HCT116 (cell line): ENCODE measurements around the gene ZACN. TPM values are rescaled to one million over a fixed set of nuclear protein-coding genes. Genes with fewer than 3 reads are reported as not detected.

Experiments used
- ATAC-seq: fragments of 200-7000 bp; cut with Tn5 transposase; 2 replicates; pipeline ENCODE4 v1.9.1; 2020; ENCODE audit warnings: mild to moderate bottlenecking, moderate library complexity
- BruUV-seq: library from RNA; stranded (reverse); fragments of 400-500 nt; replicated peaks from 2 replicates; lab custom pipeline; 2021; lab: Mats Ljungman, UMichigan
- CTCF ChIA-PET: fragments of 300-600 bp; sonication (Branson Sonifier 250); formaldehyde crosslinking; loops from one replicate; lab custom pipeline; 2021; ENCODE audit warnings: antibody characterized with exemption; lab: Charles Lee
- POLR2A ChIA-PET: fragments of 300-600, 350-600 bp; sonication (Branson Sonifier 250); formaldehyde crosslinking; loops from one replicate; lab custom pipeline; 2021; ENCODE audit warnings: antibody characterized with exemption; lab: Charles Lee
- RAD21 ChIA-PET, 2 experiments: fragments of 300-600 bp; sonication (Branson Sonifier 250); formaldehyde crosslinking; loops; one replicate each; lab custom pipeline; 2023; ENCODE audit warnings: low total read pairs in 2 of 2; ENCODE audit not compliant: uncharacterized antibody in 2 of 2, unreplicated experiment in 2 of 2, low non-redundant PET in 1 of 2; lab: Charles Lee
- DNase-seq: peaks from one replicate; pipeline ENCODE4 v3.0.0-alpha.2; 2010; ENCODE audit warnings: low read depth, low spot score
- H2AFZ ChIP-seq: fragments of 200-600 bp; shearing (Covaris generic), sonication (generic); 2 replicates; pipeline ENCODE4 v1.6.1; 2017; ENCODE audit warnings: low read depth, mixed run types, mixed read lengths, antibody characterized with exemption, low read length; ENCODE audit not compliant: poor library complexity, severe bottlenecking
- H3K27ac ChIP-seq: 2 replicates; pipeline ENCODE4 v1.5.1; 2012; ENCODE audit warnings: low read depth, low read length
- H3K27me3 ChIP-seq: fragments of 200-600 bp; sonication (generic); 2 replicates; pipeline ENCODE4 v1.6.1; 2016; ENCODE audit warnings: mixed run types, low read length, mixed read lengths; ENCODE audit not compliant: insufficient read depth
- H3K36me3 ChIP-seq, 2 experiments: fragments of 200-500 bp in 1 of 2; fragments of 200-600 bp in 1 of 2; sonication (Bioruptor generic) in 1 of 2; sonication (generic) in 1 of 2; 2 replicates each; pipeline versions ENCODE4 v1.5.1 to v1.6.1; 2014 to 2016; ENCODE audit warnings: low read length in 2 of 2, inconsistent platforms in 1 of 2, mixed read lengths in 1 of 2, mixed run types in 1 of 2; ENCODE audit not compliant: insufficient read depth in 2 of 2, control insufficient read depth in 1 of 2
- H3K4me1 ChIP-seq, 2 experiments: fragments of 200-600 bp in 1 of 2; sonication (generic) in 1 of 2; 2 replicates each; pipeline versions ENCODE4 v1.5.1 to v1.6.1; 2012 to 2017; ENCODE audit warnings: low read length in 2 of 2, inconsistent platforms in 1 of 2, mild to moderate bottlenecking in 1 of 2, mixed read lengths in 1 of 2, mixed run types in 1 of 2, moderate library complexity in 1 of 2; ENCODE audit not compliant: insufficient read depth in 2 of 2, control insufficient read depth in 1 of 2
- H3K4me2 ChIP-seq: fragments of 200-600 bp; sonication (generic); 2 replicates; pipeline ENCODE4 v1.6.1; 2017; ENCODE audit warnings: mixed run types, low read length, mixed read lengths
- H3K4me3 ChIP-seq, 2 experiments: fragments of 200-600 bp in 1 of 2; sonication (generic) in 1 of 2; replicated peaks in 1 of 2; 2 replicates each; pipeline ENCODE4 v1.5.1; 2011 to 2016; ENCODE audit warnings: low read length in 2 of 2, control low read depth in 1 of 2, low read depth in 1 of 2, mild to moderate bottlenecking in 1 of 2, mixed read lengths in 1 of 2, mixed run types in 1 of 2
- H3K79me2 ChIP-seq: fragments of 200-600 bp; sonication (generic); 2 replicates; pipeline ENCODE4 v1.6.1; 2017; ENCODE audit warnings: mild to moderate bottlenecking, mixed run types, low read length, moderate library complexity, mixed read lengths; ENCODE audit not compliant: insufficient read depth
- H3K9ac ChIP-seq: fragments of 200-600 bp; sonication (generic); 2 replicates; pipeline ENCODE4 v1.6.1; 2016; ENCODE audit warnings: low read length, mixed read lengths
- H3K9me2 ChIP-seq: fragments of 200-600 bp; sonication (generic), shearing (Covaris generic); 2 replicates; pipeline ENCODE4 v1.6.1; 2017; ENCODE audit warnings: mixed run types, mild to moderate bottlenecking, moderate library complexity; ENCODE audit not compliant: insufficient read depth
- H3K9me3 ChIP-seq, 2 experiments: fragments of 200-500 bp in 1 of 2; fragments of 200-600 bp in 1 of 2; sonication (Bioruptor generic) in 1 of 2; sonication (generic) in 1 of 2; 2 replicates each; pipeline ENCODE4 v1.6.1; 2014 to 2017; ENCODE audit warnings: low read length in 2 of 2, mixed read lengths in 2 of 2, inconsistent platforms in 1 of 2, low read depth in 1 of 2, mild to moderate bottlenecking in 1 of 2, mixed run types in 1 of 2, moderate library complexity in 1 of 2; ENCODE audit not compliant: control insufficient read depth in 1 of 2, insufficient read depth in 1 of 2
- H4K20me1 ChIP-seq: fragments of 200-600 bp; sonication (generic), shearing (Covaris generic); 2 replicates; pipeline ENCODE4 v1.6.1; 2017; ENCODE audit warnings: mixed run types, mild to moderate bottlenecking, moderate library complexity; ENCODE audit not compliant: insufficient read depth
- CBX3 ChIP-seq: IDR thresholded peaks from 2 replicates; pipeline ENCODE4 v1.6.1; 2012; ENCODE audit warnings: low read depth
- EGR1 ChIP-seq: IDR thresholded peaks from 2 replicates; pipeline ENCODE4 v1.6.1; 2012; ENCODE audit warnings: low read depth
- EZH2 ChIP-seq: fragments of 200-600 bp; sonication (generic); IDR thresholded peaks from 2 replicates; pipeline ENCODE4 v1.6.1; 2017; ENCODE audit warnings: antibody characterized with exemption, mixed run types
- EZH2phosphoT487 ChIP-seq: fragments of 200-600 bp; IDR thresholded peaks from 2 replicates; pipeline ENCODE4 v1.6.1; 2018; ENCODE audit warnings: antibody characterized with exemption, borderline replicate concordance
- FOSL1 ChIP-seq: IDR thresholded peaks from 2 replicates; pipeline ENCODE4 v1.6.1; 2012; ENCODE audit warnings: low read depth
- POLR2A ChIP-seq: IDR thresholded peaks from 2 replicates; pipeline ENCODE4 v1.7.0; 2011; ENCODE audit warnings: borderline replicate concordance; ENCODE audit not compliant: insufficient read depth, insufficient read length; ENCODE audit errors: extremely low read depth
- POLR2AphosphoS5 ChIP-seq: IDR thresholded peaks from 2 replicates; pipeline ENCODE4 v1.6.1; 2011; ENCODE audit warnings: mild to moderate bottlenecking, low read depth, low read length, moderate library complexity
- RAD21 ChIP-seq: IDR thresholded peaks from 2 replicates; pipeline ENCODE4 v1.6.1; 2012; ENCODE audit warnings: low read depth, mild to moderate bottlenecking
- SIN3A ChIP-seq: IDR thresholded peaks from 2 replicates; pipeline ENCODE4 v1.6.1; 2012; ENCODE audit warnings: low read depth
- TCF7L2 ChIP-seq: IDR thresholded peaks from 2 replicates; pipeline ENCODE4 v1.7.0; 2011; ENCODE audit warnings: borderline replicate concordance, inconsistent platforms; ENCODE audit not compliant: insufficient read depth, insufficient read length; ENCODE audit errors: extremely low read depth
- ZNF274 ChIP-seq: fragments of 200-500 bp; sonication (Bioruptor generic); IDR thresholded peaks from 2 replicates; pipeline ENCODE4 v1.6.1; 2014; ENCODE audit warnings: mild to moderate bottlenecking, low read depth, low read length, inconsistent platforms
- intact Hi-C: fragments of 100-400 bp; cut with micrococcal nuclease; formaldehyde crosslinking; loops from 2 replicates; pipeline ENCODE4 v1.10.0; 2022
- total RNA-seq: library from RNA; stranded (reverse); gene quantifications from one replicate; pipeline ENCODE4 v1.2.1, GENCODE V29; 2021; ENCODE audit not compliant: unreplicated experiment
- TF ChIP-seq, protein P1 (sequence below): IDR thresholded peaks from 2 replicates; pipeline ENCODE4 v1.6.1; 2012; ENCODE audit warnings: low read depth
- TF ChIP-seq, protein P2 (sequence below): IDR thresholded peaks from 2 replicates; pipeline ENCODE4 v1.6.1; 2012
- TF ChIP-seq, protein P3 (sequence below): IDR thresholded peaks from 2 replicates; pipeline ENCODE4 v1.6.1; 2011; ENCODE audit warnings: mild to moderate bottlenecking, low read length, moderate library complexity; ENCODE audit not compliant: insufficient replicate concordance; ENCODE audit errors: extremely low read depth
- TF ChIP-seq, protein P4 (sequence below), 3 experiments: fragments of 200-600 bp in 1 of 3; sonication (generic) in 1 of 3; IDR thresholded peaks in 2 of 3; conservative IDR thresholded peaks in 1 of 3; 2 replicates each; pipeline ENCODE4 v1.5.1; 2012 to 2017; ENCODE audit warnings: low read depth in 2 of 3, low read length in 2 of 3, antibody characterized with exemption in 1 of 3, borderline replicate concordance in 1 of 3, control low read depth in 1 of 3, mild to moderate bottlenecking in 1 of 3, mixed read lengths in 1 of 3, mixed run types in 1 of 3, moderate library complexity in 1 of 3; ENCODE audit not compliant: insufficient read depth in 1 of 3

The ZACN gene
- total RNA-seq, 1 experiment from 2014 or later: not detected

DNA sequence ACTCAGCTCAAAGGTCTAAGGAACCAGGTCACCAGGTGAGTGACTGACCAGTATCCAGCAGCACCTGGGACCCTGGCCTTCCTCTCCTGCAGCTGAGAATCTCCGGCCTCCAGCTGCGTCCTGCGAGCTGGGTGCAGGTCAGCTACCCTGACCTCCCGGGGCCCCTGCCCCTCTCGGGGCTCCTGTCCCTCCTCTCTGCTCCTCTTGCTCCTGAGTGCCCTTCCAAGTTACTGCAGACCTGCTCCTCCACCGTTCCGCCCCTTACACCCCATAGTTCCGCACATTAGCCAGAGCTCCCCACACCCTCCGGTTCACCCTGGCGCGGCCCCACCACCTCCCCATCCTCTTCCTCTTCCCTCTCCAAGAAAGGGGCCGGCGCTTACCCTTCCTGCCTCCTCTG, 51.5 kb downstream of the ZACN start:
- RAD21 ChIA-PET: no interaction called here
- H3K27me3 ChIP-seq: no peaks in the 10 kb centered on the region
- no peaks in the 10 kb centered on the region for H3K9me3 ChIP-seq
- no peaks in the 10 kb centered on the region for H3K36me3 ChIP-seq
- H3K9ac ChIP-seq: no peak overlapping the region
- H3K4me1 ChIP-seq: peaks cover 24 to 26% of the 10 kb centered on the region in 2 experiments
- POLR2A ChIA-PET: no interaction called here
- no peaks in the 10 kb centered on the region for H4K20me1 ChIP-seq
- no peaks in the 10 kb centered on the region for H3K9me2 ChIP-seq
- BruUV-seq: no TSS peak
- no peak overlapping the region for H2AFZ ChIP-seq
- no peaks in the 10 kb centered on the region for H3K79me2 ChIP-seq
- intact Hi-C loops: no loop called here
- H3K4me3 ChIP-seq: no peak overlapping the region
- no peak overlapping the region for H3K27ac ChIP-seq
- no peak for DNase-seq
- TF ChIP-seq, protein P1, sequence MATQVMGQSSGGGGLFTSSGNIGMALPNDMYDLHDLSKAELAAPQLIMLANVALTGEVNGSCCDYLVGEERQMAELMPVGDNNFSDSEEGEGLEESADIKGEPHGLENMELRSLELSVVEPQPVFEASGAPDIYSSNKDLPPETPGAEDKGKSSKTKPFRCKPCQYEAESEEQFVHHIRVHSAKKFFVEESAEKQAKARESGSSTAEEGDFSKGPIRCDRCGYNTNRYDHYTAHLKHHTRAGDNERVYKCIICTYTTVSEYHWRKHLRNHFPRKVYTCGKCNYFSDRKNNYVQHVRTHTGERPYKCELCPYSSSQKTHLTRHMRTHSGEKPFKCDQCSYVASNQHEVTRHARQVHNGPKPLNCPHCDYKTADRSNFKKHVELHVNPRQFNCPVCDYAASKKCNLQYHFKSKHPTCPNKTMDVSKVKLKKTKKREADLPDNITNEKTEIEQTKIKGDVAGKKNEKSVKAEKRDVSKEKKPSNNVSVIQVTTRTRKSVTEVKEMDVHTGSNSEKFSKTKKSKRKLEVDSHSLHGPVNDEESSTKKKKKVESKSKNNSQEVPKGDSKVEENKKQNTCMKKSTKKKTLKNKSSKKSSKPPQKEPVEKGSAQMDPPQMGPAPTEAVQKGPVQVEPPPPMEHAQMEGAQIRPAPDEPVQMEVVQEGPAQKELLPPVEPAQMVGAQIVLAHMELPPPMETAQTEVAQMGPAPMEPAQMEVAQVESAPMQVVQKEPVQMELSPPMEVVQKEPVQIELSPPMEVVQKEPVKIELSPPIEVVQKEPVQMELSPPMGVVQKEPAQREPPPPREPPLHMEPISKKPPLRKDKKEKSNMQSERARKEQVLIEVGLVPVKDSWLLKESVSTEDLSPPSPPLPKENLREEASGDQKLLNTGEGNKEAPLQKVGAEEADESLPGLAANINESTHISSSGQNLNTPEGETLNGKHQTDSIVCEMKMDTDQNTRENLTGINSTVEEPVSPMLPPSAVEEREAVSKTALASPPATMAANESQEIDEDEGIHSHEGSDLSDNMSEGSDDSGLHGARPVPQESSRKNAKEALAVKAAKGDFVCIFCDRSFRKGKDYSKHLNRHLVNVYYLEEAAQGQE: no peak
- TF ChIP-seq, protein P2, sequence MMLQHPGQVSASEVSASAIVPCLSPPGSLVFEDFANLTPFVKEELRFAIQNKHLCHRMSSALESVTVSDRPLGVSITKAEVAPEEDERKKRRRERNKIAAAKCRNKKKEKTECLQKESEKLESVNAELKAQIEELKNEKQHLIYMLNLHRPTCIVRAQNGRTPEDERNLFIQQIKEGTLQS: no peak
- TF ChIP-seq, protein P3, sequence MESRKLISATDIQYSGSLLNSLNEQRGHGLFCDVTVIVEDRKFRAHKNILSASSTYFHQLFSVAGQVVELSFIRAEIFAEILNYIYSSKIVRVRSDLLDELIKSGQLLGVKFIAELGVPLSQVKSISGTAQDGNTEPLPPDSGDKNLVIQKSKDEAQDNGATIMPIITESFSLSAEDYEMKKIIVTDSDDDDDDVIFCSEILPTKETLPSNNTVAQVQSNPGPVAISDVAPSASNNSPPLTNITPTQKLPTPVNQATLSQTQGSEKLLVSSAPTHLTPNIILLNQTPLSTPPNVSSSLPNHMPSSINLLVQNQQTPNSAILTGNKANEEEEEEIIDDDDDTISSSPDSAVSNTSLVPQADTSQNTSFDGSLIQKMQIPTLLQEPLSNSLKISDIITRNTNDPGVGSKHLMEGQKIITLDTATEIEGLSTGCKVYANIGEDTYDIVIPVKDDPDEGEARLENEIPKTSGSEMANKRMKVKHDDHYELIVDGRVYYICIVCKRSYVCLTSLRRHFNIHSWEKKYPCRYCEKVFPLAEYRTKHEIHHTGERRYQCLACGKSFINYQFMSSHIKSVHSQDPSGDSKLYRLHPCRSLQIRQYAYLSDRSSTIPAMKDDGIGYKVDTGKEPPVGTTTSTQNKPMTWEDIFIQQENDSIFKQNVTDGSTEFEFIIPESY: no peak
- no peak for TF ChIP-seq FOSL1
- TF ChIP-seq EGR1: no peak
- TF ChIP-seq ZNF274: no peak
- no peak for TF ChIP-seq RAD21
- TF ChIP-seq POLR2AphosphoS5: no peak
- TF ChIP-seq EZH2: no peak
- no peak for TF ChIP-seq TCF7L2
- TF ChIP-seq SIN3A: no peak
- TF ChIP-seq, protein P4, sequence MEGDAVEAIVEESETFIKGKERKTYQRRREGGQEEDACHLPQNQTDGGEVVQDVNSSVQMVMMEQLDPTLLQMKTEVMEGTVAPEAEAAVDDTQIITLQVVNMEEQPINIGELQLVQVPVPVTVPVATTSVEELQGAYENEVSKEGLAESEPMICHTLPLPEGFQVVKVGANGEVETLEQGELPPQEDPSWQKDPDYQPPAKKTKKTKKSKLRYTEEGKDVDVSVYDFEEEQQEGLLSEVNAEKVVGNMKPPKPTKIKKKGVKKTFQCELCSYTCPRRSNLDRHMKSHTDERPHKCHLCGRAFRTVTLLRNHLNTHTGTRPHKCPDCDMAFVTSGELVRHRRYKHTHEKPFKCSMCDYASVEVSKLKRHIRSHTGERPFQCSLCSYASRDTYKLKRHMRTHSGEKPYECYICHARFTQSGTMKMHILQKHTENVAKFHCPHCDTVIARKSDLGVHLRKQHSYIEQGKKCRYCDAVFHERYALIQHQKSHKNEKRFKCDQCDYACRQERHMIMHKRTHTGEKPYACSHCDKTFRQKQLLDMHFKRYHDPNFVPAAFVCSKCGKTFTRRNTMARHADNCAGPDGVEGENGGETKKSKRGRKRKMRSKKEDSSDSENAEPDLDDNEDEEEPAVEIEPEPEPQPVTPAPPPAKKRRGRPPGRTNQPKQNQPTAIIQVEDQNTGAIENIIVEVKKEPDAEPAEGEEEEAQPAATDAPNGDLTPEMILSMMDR (IDR thresholded peaks at IDR 0.05 in 2 of 3, conservative IDR thresholded peaks at IDR 0.05 in 1 of 3; ENCODE audit: borderline replicate concordance in 1 of 3, insufficient read depth in 1 of 3, low read depth in 2 of 3, low read length in 2 of 3): no peak
- TF ChIP-seq POLR2A: no peak
- TF ChIP-seq CBX3: no peak
- TF ChIP-seq EZH2phosphoT487: no peak
- no peak for ATAC-seq
- H3K4me2 ChIP-seq: no peak overlapping the region
- CTCF ChIA-PET: interaction anchor here (0.9 to 1.7 kb wide), 3 partner anchors 9 to 51 kb away, joined by 3 to 4 read pairs (median 3); no protein-coding TSS in a partner anchor
